HG03565 (cell line): ENCODE data around the gene ACACB.
"Not testable (repeated sequence)": the region's sequence is repeated elsewhere in the genome, so short reads cannot be mapped to it uniquely, and the experiment has no call there.

ENCODE experiments used
- ATAC-seq: cut with Tn5 transposase; IDR thresholded peaks from one replicate; pipeline ENCODE4 v1.9.1; 2021; ENCODE audit warnings: mild to moderate bottlenecking, moderate library complexity; ENCODE audit not compliant: unreplicated experiment

ACACB gene

GRCh38 chr12:109170324-109170723 lies 53.9 kb downstream of the ACACB start:
- no peak for ATAC-seq

DNA sequence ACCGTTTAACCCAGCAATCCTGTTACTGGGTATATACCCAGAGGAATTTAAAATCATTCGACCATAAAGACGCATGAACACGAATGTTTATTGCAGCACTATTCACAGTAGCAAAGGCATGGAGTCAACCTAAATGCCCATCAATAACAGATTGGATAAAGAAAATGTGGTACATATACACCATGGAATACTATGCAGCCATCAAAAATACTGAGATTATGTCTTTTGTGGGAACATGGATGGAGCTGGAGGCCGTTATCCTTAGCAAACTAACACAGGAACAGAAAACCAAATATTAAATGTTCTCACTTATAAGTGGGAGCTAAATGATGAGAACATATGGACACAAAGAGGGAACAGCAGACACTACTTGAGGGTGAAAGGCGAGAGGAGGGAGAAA lies 56.4 kb downstream of the ACACB start:
- ATAC-seq, result not testable (repeated sequence)

- ATAC-seq, result no peak
Observed at GRCh38 chr12:109173443-109174240, 57.3 kb downstream of the ACACB start.

DNA sequence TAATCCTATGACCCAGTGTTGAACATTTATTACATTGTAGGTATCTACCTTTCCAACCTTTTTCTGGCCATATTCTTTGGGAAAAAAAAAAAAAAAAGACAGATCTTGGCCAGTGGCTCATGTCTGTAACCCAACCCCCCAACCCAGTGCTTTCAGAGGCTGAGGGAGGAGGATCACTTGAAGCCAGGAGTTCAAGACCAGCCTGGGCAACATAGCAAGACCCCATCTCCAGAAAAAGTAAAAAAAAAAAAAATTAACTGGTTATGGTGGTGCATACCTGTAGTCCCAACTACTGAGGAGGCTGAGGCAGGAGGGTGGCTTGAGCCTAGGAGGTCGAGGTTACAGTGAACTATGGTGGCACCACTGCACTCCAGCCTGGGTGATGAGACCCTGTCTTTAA lies 58.1 kb downstream of the ACACB start:
- no peak for ATAC-seq

GRCh38 chr12:109178532-109178931 lies 62.1 kb downstream of the ACACB start:
- no peak for ATAC-seq

DNA sequence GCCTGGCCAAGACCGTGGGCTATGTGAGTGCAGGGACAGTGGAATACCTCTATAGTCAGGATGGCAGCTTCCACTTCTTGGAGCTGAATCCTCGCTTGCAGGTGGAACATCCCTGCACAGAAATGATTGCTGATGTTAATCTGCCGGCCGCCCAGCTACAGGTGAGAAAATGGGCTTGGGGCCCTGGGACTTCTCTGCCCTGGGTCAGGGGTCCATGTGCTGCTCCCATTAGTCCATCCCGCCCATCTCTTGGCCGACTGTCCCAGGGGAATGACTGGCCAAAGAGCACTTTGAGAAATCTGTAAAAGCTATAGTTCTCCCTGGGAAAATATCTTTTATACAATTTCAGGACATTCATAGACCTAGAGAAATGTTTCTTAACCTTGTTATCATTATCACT lies 63.5 kb downstream of the ACACB start:
- no peak for ATAC-seq

DNA sequence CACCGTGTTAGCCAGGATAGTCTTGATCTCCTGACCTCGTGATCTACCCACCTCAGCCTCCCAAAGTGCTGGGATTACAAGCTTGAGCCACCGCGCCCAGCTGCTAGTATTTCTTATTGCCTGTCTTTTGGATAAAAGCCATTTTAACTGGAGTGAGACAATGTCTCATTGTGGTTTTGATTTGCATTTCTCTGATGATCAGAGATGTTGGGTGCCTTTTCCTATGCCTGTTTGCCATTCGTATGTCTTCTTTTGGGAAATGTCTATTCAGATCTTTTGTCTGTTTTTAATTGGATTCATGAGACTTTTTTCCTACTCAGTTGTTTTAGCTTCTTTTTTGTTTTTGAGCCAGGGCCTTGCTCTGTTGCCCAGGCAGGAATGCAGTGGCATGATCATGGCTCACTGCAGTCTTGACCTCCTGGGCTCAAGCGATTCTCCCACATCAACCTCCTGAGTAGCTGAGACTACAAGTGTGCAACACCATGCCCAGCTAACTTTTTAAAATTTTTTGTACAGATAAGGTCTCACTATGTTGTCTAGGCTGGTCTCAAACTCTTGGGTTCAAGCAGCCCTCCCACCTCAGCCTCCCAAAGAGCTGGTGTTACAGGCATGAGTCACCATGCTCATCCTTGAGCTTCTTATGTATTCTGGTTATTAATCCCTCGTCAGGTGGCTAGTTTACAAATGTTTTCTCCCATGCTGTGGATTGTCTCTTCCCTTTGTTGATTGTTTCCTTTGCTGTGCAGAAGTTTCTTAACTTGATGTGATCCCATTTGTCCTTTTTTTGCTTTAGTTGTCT lies 65.9 kb downstream of the ACACB start:
- no peak for ATAC-seq

- ATAC-seq, result no peak
Observed at GRCh38 chr12:109185441-109185840, 69.1 kb downstream of the ACACB start.

DNA sequence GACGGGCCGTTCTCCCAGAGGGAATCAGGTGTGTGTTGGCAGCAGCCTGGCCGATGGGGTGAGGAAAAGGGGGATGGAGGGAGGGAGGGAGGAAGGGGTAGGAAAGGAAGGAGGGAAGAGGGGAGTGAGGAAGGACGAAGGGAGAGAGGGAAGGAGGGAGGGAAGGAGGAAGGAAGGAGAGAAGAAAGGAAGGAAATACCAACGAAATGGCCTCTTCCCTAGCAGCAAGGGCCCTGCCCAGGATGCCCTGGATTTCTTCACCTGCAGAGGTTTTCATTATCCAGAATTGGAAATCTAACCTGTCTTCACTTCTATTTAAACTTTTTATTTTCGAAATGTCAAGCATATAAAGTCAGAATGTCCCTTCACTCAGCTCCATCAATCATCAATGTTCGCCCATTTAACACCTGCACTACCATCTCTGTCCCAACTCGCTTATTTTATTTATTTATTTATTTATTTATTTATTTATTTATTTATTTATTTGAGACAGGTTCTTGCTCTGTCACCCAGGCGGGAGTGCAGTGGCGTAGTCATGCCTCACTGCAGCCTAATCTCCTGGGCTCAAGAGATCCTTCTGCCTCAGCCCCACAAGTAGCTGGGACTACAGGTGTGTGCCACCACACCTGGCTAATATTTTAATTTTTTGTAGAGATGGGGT lies 70.7 kb downstream of the ACACB start:
- no peak for ATAC-seq

DNA sequence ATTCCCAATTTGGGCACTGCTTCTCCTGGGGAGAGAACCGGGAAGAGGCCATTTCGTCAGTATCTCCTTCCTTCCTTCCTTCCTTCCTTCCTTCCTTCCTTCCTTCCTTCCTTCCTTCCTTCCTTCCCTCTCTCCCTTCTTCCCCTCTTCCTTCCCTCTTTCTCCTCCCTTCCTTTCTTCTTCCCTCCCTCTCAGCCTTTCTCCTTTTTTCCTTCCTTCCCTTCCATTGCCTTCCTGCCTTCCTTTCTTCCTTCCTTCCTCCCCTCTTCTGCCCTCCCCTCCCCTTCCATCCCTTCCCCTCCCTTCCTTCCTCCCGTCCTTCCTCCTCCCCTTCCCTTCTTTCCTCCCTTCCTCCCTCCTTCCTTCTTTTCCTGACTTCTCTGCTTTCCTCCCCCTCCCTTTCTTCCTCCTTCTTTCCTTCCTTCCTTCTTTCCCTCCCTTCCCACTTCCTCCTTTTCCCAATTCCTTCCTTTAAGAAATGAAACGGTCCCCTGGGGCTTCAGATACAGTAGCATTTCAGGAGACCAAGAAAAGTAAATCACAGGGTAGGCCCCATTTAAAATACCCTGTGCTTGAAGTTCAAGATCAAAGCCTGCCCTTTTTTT lies 71.8 kb downstream of the ACACB start:
- no peak for ATAC-seq

DNA sequence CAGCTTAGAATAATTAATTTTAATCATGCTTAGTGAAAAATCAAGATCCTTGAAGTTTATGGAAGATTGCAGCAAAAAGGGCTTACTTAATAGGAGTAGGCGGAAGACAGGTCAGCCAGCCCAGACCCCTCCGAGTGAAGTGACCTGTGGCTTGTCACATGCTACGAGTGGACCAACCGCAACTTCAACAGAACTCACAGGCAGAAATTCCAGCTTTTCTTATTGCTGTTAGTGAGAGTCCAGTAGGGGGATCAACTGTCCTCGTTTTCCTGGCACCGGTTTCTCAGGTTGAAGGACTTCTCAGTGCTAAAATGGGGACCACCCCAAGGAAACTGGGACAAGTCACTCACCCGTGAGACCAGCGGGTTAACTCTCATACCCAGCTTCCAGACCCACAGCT lies 72.9 kb downstream of the ACACB start:
- no peak for ATAC-seq

- ATAC-seq, result no peak
Observed at GRCh38 chr12:109191621-109192250, 75.3 kb downstream of the ACACB start.

DNA sequence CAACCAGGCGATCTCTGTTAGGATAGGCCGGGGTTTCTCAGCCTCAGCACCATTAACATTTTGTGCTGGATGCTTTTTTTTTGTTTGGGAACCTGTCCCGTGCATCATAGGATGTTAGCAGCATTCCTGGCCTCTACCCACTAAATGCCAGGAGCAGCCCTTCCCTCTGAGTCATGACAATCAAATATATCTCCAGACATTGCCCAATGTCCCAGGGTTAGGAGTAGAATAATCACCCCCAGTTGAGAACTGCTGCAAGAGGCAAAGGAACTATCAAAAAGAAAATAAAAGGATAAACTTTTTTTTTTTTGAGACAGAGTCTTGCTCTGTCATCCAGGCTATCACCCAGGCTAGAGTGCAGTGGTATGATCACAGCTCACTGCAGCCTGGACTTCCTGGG lies 76.0 kb downstream of the ACACB start:
- no peak for ATAC-seq

DNA sequence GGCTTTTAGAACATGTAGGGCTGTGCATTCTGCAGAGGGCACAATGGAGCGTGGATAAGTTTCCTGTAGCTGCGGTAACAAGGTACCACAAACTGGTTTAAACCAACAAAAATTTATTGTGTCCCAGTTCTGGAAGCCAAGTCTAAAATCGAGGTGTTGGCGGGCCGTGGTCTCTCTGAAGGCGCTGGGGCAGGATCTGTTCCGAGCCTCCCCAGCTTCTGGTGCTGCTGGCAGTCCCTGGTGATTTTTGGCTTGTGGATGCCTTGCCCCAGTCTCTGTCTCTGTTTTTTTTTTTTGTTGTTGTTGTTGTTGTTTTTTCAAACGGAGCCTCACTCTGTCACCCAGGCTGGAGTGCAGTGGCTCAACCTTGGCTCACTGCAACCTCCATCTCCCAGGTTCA lies 77.5 kb downstream of the ACACB start:
- no peak for ATAC-seq

DNA sequence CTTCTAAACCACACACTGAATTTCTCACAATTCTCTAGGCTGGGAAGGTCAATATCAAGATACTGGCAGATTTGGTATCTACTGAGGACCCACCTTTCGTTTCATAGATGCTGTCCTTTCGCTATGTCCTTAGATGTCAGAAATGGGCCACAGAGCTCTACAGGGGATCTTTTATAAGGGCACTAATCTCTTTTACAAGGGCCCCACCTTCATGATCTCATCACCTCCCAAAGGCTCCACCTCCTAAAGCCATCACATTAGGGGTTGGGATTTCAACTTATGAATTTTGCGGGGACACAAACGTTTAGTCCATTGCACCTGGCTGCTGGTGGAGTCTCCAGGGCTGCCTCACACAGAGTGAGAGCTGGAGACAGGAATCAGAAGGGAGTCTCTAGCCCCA lies 79.9 kb downstream of the ACACB start:
- ATAC-seq, result no peak

DNA sequence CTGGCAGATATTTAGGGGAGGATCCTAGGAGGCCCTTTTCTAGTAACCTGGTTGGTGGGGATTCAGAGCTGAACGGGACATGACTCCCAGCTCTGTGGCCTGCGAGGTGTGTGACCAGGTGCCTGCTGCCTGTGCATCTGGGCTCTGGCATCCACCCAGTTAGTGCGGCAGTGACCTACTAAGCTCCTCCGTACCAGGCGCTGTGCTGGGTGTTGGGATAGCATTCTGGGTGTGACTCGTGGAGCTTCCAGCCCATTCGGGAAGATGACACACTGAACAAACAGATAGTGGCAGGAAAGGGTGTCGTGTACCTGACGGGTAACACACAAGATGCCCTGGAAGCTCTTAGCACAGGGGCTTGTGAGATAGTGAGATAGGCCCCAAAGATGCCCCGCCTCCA lies 80.9 kb downstream of the ACACB start:
- no peak for ATAC-seq

DNA sequence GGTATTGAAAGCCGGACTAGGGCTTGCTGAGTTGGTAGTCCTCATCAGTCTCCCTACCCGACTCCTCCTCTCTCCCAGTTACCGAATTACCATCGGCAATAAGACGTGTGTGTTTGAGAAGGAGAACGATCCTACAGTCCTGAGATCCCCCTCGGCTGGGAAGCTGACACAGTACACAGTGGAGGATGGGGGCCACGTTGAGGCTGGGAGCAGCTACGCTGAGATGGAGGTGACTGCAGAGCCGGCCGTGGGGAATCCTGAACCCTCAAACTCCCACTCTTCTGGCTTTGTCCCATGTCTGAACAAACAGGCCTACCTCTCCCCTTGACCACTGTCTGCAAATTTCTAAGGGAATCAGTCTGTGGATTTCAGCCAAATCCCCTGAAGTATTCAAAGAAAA lies 82.9 kb downstream of the ACACB start:
- no peak for ATAC-seq

DNA sequence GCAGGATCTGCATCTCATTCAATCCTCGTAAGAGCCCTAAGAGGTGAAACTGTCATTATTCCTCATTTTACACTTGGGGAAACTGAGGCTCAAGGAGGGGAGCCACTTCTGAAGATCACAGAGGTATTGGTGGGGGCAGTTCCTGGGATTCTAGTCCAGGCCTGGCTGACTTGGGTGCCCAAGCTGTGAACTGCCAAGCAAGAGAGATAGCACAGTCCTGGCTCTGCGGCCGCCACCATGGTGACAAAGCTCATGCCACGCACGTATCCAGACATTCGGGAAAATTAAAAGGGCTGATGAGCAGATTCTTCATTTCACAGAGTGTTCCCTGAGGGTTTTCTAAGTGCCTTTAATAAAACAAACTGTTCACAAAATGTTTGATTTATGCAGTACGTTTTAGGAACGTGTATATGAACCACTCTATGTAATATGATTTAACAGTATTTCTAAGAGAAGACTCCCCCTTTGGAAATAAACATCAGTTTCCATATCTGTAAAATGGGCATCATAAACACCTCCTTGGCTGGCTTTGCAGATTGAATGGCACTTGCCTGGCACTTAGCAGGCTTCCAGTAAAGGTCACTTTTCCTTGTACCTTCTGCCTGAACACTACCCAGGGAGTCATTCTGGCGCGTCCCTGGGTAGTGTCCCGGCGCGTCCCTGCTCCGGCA lies 84.6 kb downstream of the ACACB start:
- ATAC-seq, result no peak

DNA sequence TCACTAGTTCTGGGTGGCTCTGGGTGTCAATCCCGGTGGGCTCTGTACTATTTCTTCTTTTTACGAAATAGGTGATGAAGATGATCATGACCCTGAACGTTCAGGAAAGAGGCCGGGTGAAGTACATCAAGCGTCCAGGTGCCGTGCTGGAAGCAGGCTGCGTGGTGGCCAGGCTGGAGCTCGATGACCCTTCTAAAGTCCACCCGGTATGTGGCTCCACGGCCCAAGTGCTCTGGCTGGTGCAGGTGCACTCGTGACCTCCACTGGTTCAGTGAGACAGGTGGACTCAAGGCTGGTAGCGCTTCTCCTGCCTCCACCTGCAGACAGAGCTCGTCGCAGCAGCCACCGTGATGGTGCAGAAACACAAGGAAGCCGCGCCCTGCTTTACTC lies 85.1 kb downstream of the ACACB start:
- no peak for ATAC-seq

DNA sequence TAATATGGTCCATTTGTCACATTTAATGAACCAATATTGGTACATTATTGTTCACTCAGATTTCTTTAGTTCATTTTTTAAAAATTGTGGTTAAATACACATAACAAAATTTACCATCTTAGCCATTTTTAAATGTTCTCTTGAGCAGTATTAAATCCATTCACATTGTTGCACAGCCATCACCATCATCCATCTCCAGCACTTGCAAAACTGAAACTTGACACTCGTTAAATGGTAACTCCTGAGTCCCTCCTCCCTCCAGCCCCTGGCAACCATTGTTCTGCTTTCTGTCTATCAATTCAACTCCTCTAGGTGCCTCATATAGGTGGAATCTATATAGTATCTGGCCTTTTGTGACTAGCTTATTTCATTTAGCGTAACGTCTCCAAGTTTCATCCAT lies 86.4 kb downstream of the ACACB start:
- ATAC-seq, result no peak
